ENCODE measurements around the gene NOS1AP.
"Not testable (repeated sequence)": the region's sequence is repeated elsewhere in the genome, so short reads cannot be mapped to it uniquely, and the experiment has no call there.

Gene NOS1AP

GRCh38 chr1:162192763-162193162 is 123.3 kb downstream of the NOS1AP start:
- Histone ChIP-seq H3K9me3 (ENCODE audit: control insufficient read depth, low read length) (no peaks in the 10 kb centered on the region), H3K36me3 (ENCODE audit: control insufficient read depth, insufficient read depth, low read length) (no peaks in the 10 kb centered on the region), H3K4me1 (ENCODE audit: control insufficient read depth, insufficient read depth, low read length, poor library complexity, severe bottlenecking) (peaks cover 47% of the 10 kb centered on the region), H3K4me3 (ENCODE audit: extremely low read depth, insufficient read depth, low read length, poor library complexity, severe bottlenecking) (no peak overlapping the region), H3K27ac (ENCODE audit: low read depth, low read length, severe bottlenecking) (peak overlapping the region; percentile 52)
- WGBS, 2 experiments (ENCODE audit: insufficient coverage in 2 of 2) = 88 to 100% methylated on average over 1 of the region's 1 CpG

GRCh38 chr1:162193221-162193620 is 123.7 kb downstream of the NOS1AP start:
- Histone ChIP-seq H3K9me3 (ENCODE audit: control insufficient read depth, low read length) (no peaks in the 10 kb centered on the region), H3K27ac (ENCODE audit: low read depth, low read length, severe bottlenecking) (peak overlapping the region; percentile 52), H3K36me3 (ENCODE audit: control insufficient read depth, insufficient read depth, low read length) (no peaks in the 10 kb centered on the region), H3K4me3 (ENCODE audit: extremely low read depth, insufficient read depth, low read length, poor library complexity, severe bottlenecking) (no peak overlapping the region), H3K4me1 (ENCODE audit: control insufficient read depth, insufficient read depth, low read length, poor library complexity, severe bottlenecking) (peaks cover 47% of the 10 kb centered on the region)
- 50 to 63% methylated on average over 1 to 2 of the region's 2 CpGs for WGBS, 2 experiments (ENCODE audit: insufficient coverage in 2 of 2)

- peaks cover 47% of the 10 kb centered on the region for H3K4me1 ChIP-seq (ENCODE audit: control insufficient read depth, insufficient read depth, low read length, poor library complexity, severe bottlenecking)
- 68 to 71% methylated on average over 3 of the region's 3 CpGs for WGBS, 2 experiments (ENCODE audit: insufficient coverage in 2 of 2)
- H3K27ac ChIP-seq (ENCODE audit: low read depth, low read length, severe bottlenecking) = peak overlapping the region; percentile 52
- no peaks in the 10 kb centered on the region for H3K9me3 ChIP-seq (ENCODE audit: control insufficient read depth, low read length)
- no peaks in the 10 kb centered on the region for H3K36me3 ChIP-seq (ENCODE audit: control insufficient read depth, insufficient read depth, low read length)
- no peak overlapping the region for H3K4me3 ChIP-seq (ENCODE audit: extremely low read depth, insufficient read depth, low read length, poor library complexity, severe bottlenecking)
These were observed 124.3 kb downstream of the NOS1AP start for GRCh38 chr1:162193815-162194214.

GRCh38 chr1:162195567-162195966 is 126.1 kb downstream of the NOS1AP start:
- Histone ChIP-seq H3K9me3 (ENCODE audit: control insufficient read depth, low read length) (no peaks in the 10 kb centered on the region), H3K36me3 (ENCODE audit: control insufficient read depth, insufficient read depth, low read length) (no peaks in the 10 kb centered on the region), H3K4me3 (ENCODE audit: extremely low read depth, insufficient read depth, low read length, poor library complexity, severe bottlenecking) (no peak overlapping the region), H3K27ac (ENCODE audit: low read depth, low read length, severe bottlenecking) (no peak overlapping the region), H3K4me1 (ENCODE audit: control insufficient read depth, insufficient read depth, low read length, poor library complexity, severe bottlenecking) (peaks cover 56% of the 10 kb centered on the region)
- 94 to 100% methylated on average over 1 to 3 of the region's 4 CpGs for WGBS, 2 experiments (ENCODE audit: insufficient coverage in 2 of 2)

- peaks cover 47% of the 10 kb centered on the region for H3K4me1 ChIP-seq (ENCODE audit: control insufficient read depth, insufficient read depth, low read length, poor library complexity, severe bottlenecking)
- H3K36me3 ChIP-seq (ENCODE audit: control insufficient read depth, insufficient read depth, low read length) = no peaks in the 10 kb centered on the region
- H3K4me3 ChIP-seq (ENCODE audit: extremely low read depth, insufficient read depth, low read length, poor library complexity, severe bottlenecking) = no peak overlapping the region
- H3K9me3 ChIP-seq (ENCODE audit: control insufficient read depth, low read length) = no peaks in the 10 kb centered on the region
- 100% methylated on average over 1 to 3 of the region's 4 CpGs for WGBS, 2 experiments (ENCODE audit: insufficient coverage in 2 of 2)
- no peak overlapping the region for H3K27ac ChIP-seq (ENCODE audit: low read depth, low read length, severe bottlenecking)
These were observed 126.9 kb downstream of the NOS1AP start for GRCh38 chr1:162196387-162196786.

GRCh38 chr1:162197041-162197531 is 127.6 kb downstream of the NOS1AP start:
- Histone ChIP-seq H3K4me1 (ENCODE audit: control insufficient read depth, insufficient read depth, low read length, poor library complexity, severe bottlenecking) (peaks cover 42% of the 10 kb centered on the region), H3K4me3 (ENCODE audit: extremely low read depth, insufficient read depth, low read length, poor library complexity, severe bottlenecking) (no peak overlapping the region), H3K9me3 (ENCODE audit: control insufficient read depth, low read length) (no peaks in the 10 kb centered on the region), H3K27ac (ENCODE audit: low read depth, low read length, severe bottlenecking) (no peak overlapping the region), H3K36me3 (ENCODE audit: control insufficient read depth, insufficient read depth, low read length) (no peaks in the 10 kb centered on the region)
- WGBS, 2 experiments (ENCODE audit: insufficient coverage in 2 of 2) = 92 to 98% methylated on average over 8 of the region's 8 CpGs

- WGBS, 2 experiments (ENCODE audit: insufficient coverage in 2 of 2) = 76 to 85% methylated on average over 9 to 10 of the region's 13 CpGs
- H3K4me1 ChIP-seq (ENCODE audit: control insufficient read depth, insufficient read depth, low read length, poor library complexity, severe bottlenecking) = peaks cover 35% of the 10 kb centered on the region
- H3K9me3 ChIP-seq (ENCODE audit: control insufficient read depth, low read length) = no peaks in the 10 kb centered on the region
- no peak overlapping the region for H3K27ac ChIP-seq (ENCODE audit: low read depth, low read length, severe bottlenecking)
- no peaks in the 10 kb centered on the region for H3K36me3 ChIP-seq (ENCODE audit: control insufficient read depth, insufficient read depth, low read length)
- H3K4me3 ChIP-seq (ENCODE audit: extremely low read depth, insufficient read depth, low read length, poor library complexity, severe bottlenecking) = no peak overlapping the region
These were observed 128.3 kb downstream of the NOS1AP start for GRCh38 chr1:162197615-162198421.

GRCh38 chr1:162200096-162200847 is 130.8 kb downstream of the NOS1AP start:
- Histone ChIP-seq H3K36me3 (ENCODE audit: control insufficient read depth, insufficient read depth, low read length) (no peaks in the 10 kb centered on the region), H3K4me1 (ENCODE audit: control insufficient read depth, insufficient read depth, low read length, poor library complexity, severe bottlenecking) (peaks cover 15% of the 10 kb centered on the region), H3K9me3 (ENCODE audit: control insufficient read depth, low read length) (no peaks in the 10 kb centered on the region), H3K27ac (ENCODE audit: low read depth, low read length, severe bottlenecking) (no peak overlapping the region), H3K4me3 (ENCODE audit: extremely low read depth, insufficient read depth, low read length, poor library complexity, severe bottlenecking) (no peak overlapping the region)
- WGBS, 2 experiments (ENCODE audit: insufficient coverage in 2 of 2) = 88 to 95% methylated on average over 5 of the region's 5 CpGs

GRCh38 chr1:162201062-162201461 is 131.6 kb downstream of the NOS1AP start:
- not testable (repeated sequence) for H3K36me3 ChIP-seq (ENCODE audit: control insufficient read depth, insufficient read depth, low read length); H3K9me3 ChIP-seq (ENCODE audit: control insufficient read depth, low read length); H3K27ac ChIP-seq (ENCODE audit: low read depth, low read length, severe bottlenecking); H3K4me3 ChIP-seq (ENCODE audit: extremely low read depth, insufficient read depth, low read length, poor library complexity, severe bottlenecking)
- H3K4me1 ChIP-seq (ENCODE audit: control insufficient read depth, insufficient read depth, low read length, poor library complexity, severe bottlenecking) = peaks cover 15% of the 10 kb centered on the region

GRCh38 chr1:162204129-162204822 is 134.8 kb downstream of the NOS1AP start:
- Histone ChIP-seq H3K4me1 (ENCODE audit: control insufficient read depth, insufficient read depth, low read length, poor library complexity, severe bottlenecking) (peaks cover 10% of the 10 kb centered on the region), H3K27ac (ENCODE audit: low read depth, low read length, severe bottlenecking) (no peak overlapping the region), H3K4me3 (ENCODE audit: extremely low read depth, insufficient read depth, low read length, poor library complexity, severe bottlenecking) (no peak overlapping the region), H3K36me3 (ENCODE audit: control insufficient read depth, insufficient read depth, low read length) (no peaks in the 10 kb centered on the region), H3K9me3 (ENCODE audit: control insufficient read depth, low read length) (no peaks in the 10 kb centered on the region)
- WGBS, 2 experiments (ENCODE audit: insufficient coverage in 2 of 2) = 58 to 67% methylated on average over 5 to 6 of the region's 7 CpGs
